Activated CD8-positive, alpha-beta memory T cell treated with anti-CD3 and anti-CD28 coated beads, Interleukin-2, amount 50 U/mL, for 24 hours (primary cell): ENCODE measurements around the gene DAPK2.
A peak's percentile ranks its signal among the peaks of the same experiment; 100 is the strongest.

ENCODE experiments used
- DNase-seq: peaks from one replicate; pipeline ENCODE4 v3.0.0-alpha.2; 2020; ENCODE audit errors: extremely low read depth

The DAPK2 gene

GRCh38 chr15:63895787-63896218, 150.5 kb downstream of the DAPK2 start:
- no peak for DNase-seq

- DNase-seq = no peak
These were observed 151.1 kb downstream of the DAPK2 start for GRCh38 chr15:63895194-63895593.

GRCh38 chr15:63894662-63894949, 151.7 kb downstream of the DAPK2 start:
- no peak for DNase-seq

GRCh38 chr15:63893866-63894661, 152.2 kb downstream of the DAPK2 start:
- no peak for DNase-seq

GRCh38 chr15:63892794-63893441, 153.4 kb downstream of the DAPK2 start:
- peak; percentile 70 for DNase-seq

- no peak for DNase-seq
These were observed 154.5 kb downstream of the DAPK2 start for GRCh38 chr15:63891768-63892133.

GRCh38 chr15:63891079-63891767, 155.1 kb downstream of the DAPK2 start:
- peak; percentile 44 for DNase-seq

- no peak for DNase-seq
These were observed 155.7 kb downstream of the DAPK2 start for GRCh38 chr15:63890617-63891016.

- DNase-seq = no peak
These were observed 156.5 kb downstream of the DAPK2 start for GRCh38 chr15:63889831-63890230.

- no peak for DNase-seq
These were observed 157.5 kb downstream of the DAPK2 start for GRCh38 chr15:63888823-63889222.

- no peak for DNase-seq
These were observed 158.1 kb downstream of the DAPK2 start for GRCh38 chr15:63888146-63888545.

- no peak for DNase-seq
These were observed 158.7 kb downstream of the DAPK2 start for GRCh38 chr15:63887630-63888029.

GRCh38 chr15:63884953-63885352, 161.3 kb downstream of the DAPK2 start:
- DNase-seq = no peak

GRCh38 chr15:63881431-63881830, 164.9 kb downstream of the DAPK2 start:
- no peak for DNase-seq

GRCh38 chr15:63880744-63881143, 165.5 kb downstream of the DAPK2 start:
- no peak for DNase-seq

GRCh38 chr15:63879995-63880394, 166.3 kb downstream of the DAPK2 start:
- DNase-seq = no peak

- DNase-seq = no peak
These were observed 167.1 kb downstream of the DAPK2 start for GRCh38 chr15:63879211-63879610.

- no peak for DNase-seq
These were observed 168.5 kb downstream of the DAPK2 start for GRCh38 chr15:63877713-63878271.

GRCh38 chr15:63876085-63876662, 170.1 kb downstream of the DAPK2 start:
- no peak for DNase-seq

GRCh38 chr15:63874616-63875015, 171.7 kb downstream of the DAPK2 start:
- DNase-seq = no peak

GRCh38 chr15:63872759-63873510, 173.3 kb downstream of the DAPK2 start:
- no peak for DNase-seq
